GM19239 (cell line): ENCODE data around the gene VEPH1.
A peak's percentile ranks its signal among the peaks of the same experiment; 100 is the strongest.

Source experiments
- DNase-seq: peaks from one replicate; pipeline ENCODE4 v3.0.0; 2011; ENCODE audit warnings: low spot score; ENCODE audit not compliant: insufficient read length
- FAIRE-seq: peaks from 2 replicates; lab custom pipeline; 2011; peaks lifted over from hg19 to GRCh38; lab: Jason Lieb, UNC

The VEPH1 gene

GRCh38 chr3:157238457-157238856 is 264.8 kb downstream of the VEPH1 start:
- DNase-seq = no peak
- no peak for FAIRE-seq

- DNase-seq (no peak), FAIRE-seq (no peak)
Measured at GRCh38 chr3:157237886-157238285, 265.3 kb downstream of the VEPH1 start.

- FAIRE-seq = no peak
- DNase-seq = no peak
Measured at GRCh38 chr3:157235291-157235690, 267.9 kb downstream of the VEPH1 start.

GRCh38 chr3:157233923-157234322 is 269.3 kb downstream of the VEPH1 start:
- no peak for DNase-seq
- FAIRE-seq = no peak

- DNase-seq (no peak), FAIRE-seq (no peak)
Measured at GRCh38 chr3:157232141-157232540, 271.1 kb downstream of the VEPH1 start.

- FAIRE-seq = no peak
- DNase-seq = no peak
Measured at GRCh38 chr3:157231071-157231470, 272.1 kb downstream of the VEPH1 start.

- FAIRE-seq = peak; percentile 64
Measured at GRCh38 chr3:157226173-157226847, 276.9 kb downstream of the VEPH1 start.

GRCh38 chr3:157225001-157225400 is 278.2 kb downstream of the VEPH1 start:
- no peak for DNase-seq
- no peak for FAIRE-seq

More at GRCh38 chr3:157226173-157226847, 276.9 kb downstream of the VEPH1 start:
- DNase-seq = no peak

- DNase-seq (no peak), FAIRE-seq (no peak)
Measured at GRCh38 chr3:157220883-157221282, 282.3 kb downstream of the VEPH1 start.

- FAIRE-seq (no peak), DNase-seq (no peak)
Measured at GRCh38 chr3:157220211-157220610, 283.0 kb downstream of the VEPH1 start.

GRCh38 chr3:157219215-157219614 is 284.0 kb downstream of the VEPH1 start:
- DNase-seq (no peak), FAIRE-seq (no peak)
